ENCODE measurements around the gene PHACTR1.

- no peak for TF ChIP-seq MYC (IDR thresholded peaks at IDR 0.05; ENCODE audit: borderline replicate concordance, low read length)
- no peak for TF ChIP-seq RCOR1 (IDR thresholded peaks at IDR 0.05; ENCODE audit: low read depth, low read length)
- TF ChIP-seq CTCF (IDR thresholded peaks at IDR 0.05), result peak; percentile 37
- TF ChIP-seq POLR2A (IDR thresholded peaks at IDR 0.05; ENCODE audit: low read length), result no peak
- no peak for TF ChIP-seq ZC3H11A (IDR thresholded peaks at IDR 0.05)
These were observed 512.9 kb downstream of the PHACTR1 start for GRCh38 chr6:13229205-13230085.

All from A549 (cell line).